Lower leg skin (tissue), 4 donors: ENCODE data around the gene TRIM10. TPM values are rescaled to one million over a fixed set of nuclear protein-coding genes. Genes with fewer than 3 reads are reported as not detected.
"Not testable (repeated sequence)": the region's sequence is repeated elsewhere in the genome, so short reads cannot be mapped to it uniquely, and the experiment has no call there.

Experiments
- DNase-seq, 2 donors: peaks; one replicate each; pipeline ENCODE4 v3.0.0-alpha.2; 2019; ENCODE audit warnings: low spot score in 2 of 2
- H3K4me3 ChIP-seq: fragments of 200-600 bp; sonication (generic); 2 replicates; pipeline ENCODE4 v1.5.1; 2017; ENCODE audit warnings: mild to moderate bottlenecking, low read depth; ENCODE audit not compliant: poor library complexity, severe bottlenecking
- CTCF ChIP-seq, 3 donors: fragments of 450-650 bp; IDR thresholded peaks; one replicate each; pipeline ENCODE4 v1.5.1; 2016; ENCODE audit warnings: antibody characterized with exemption in 3 of 3, mild to moderate bottlenecking in 3 of 3, moderate library complexity in 2 of 3
- POLR2A ChIP-seq, 2 donors: fragments of 450-650 bp; IDR thresholded peaks; one replicate each; pipeline ENCODE4 v1.6.1; 2016 to 2017; ENCODE audit warnings: antibody characterized with exemption in 2 of 2, mild to moderate bottlenecking in 1 of 2, moderate library complexity in 1 of 2
- WGBS, 2 donors: methylation state at CpG; one replicate each; pipeline ENCODE4 v1.1.5; 2018; 5-methylcytosine and 5-hydroxymethylcytosine counted together
- intact Hi-C: fragments of 100-400 bp; cut with DNase I; formaldehyde crosslinking; loops from one replicate; pipeline ENCODE4 v1.15.0; 2023; ENCODE audit warnings: low total_unique reads
- total RNA-seq, 4 donors: library from RNA; depleted of rRNA; stranded (reverse); fragments of >200 nt; gene quantifications; one replicate each; pipeline ENCODE4 v1.1.0, GENCODE V29; 2016

The TRIM10 gene
- total RNA-seq, 4 donors from 2014 or later: 0.13 to 1.1 (median 0.64) TPM

GRCh38 chr6:30121446-30122366 lies 39.3 kb downstream of the TRIM10 start:
- no peak for DNase-seq
- TF ChIP-seq CTCF (IDR thresholded peaks at IDR 0.05) (no peak), POLR2A (IDR thresholded peaks at IDR 0.05) (no peak)
- WGBS, 2 donors: 76 to 86% methylated on average over 10 of the region's 10 CpGs
- intact Hi-C loops: no loop called here
- H3K4me3 ChIP-seq: no peak overlapping the region

GRCh38 chr6:30118691-30119090 lies 42.3 kb downstream of the TRIM10 start:
- WGBS, 2 donors: 85 to 91% methylated on average over 5 of the region's 5 CpGs

GRCh38 chr6:30116724-30117123 lies 44.3 kb downstream of the TRIM10 start:
- DNase-seq: no peak
- WGBS, 2 donors: 74 to 76% methylated on average over 6 of the region's 6 CpGs
- no peak overlapping the region for H3K4me3 ChIP-seq
- TF ChIP-seq POLR2A (IDR thresholded peaks at IDR 0.05) (no peak), CTCF (IDR thresholded peaks at IDR 0.05) (no peak)
- intact Hi-C loops: no loop called here

More at GRCh38 chr6:30118691-30119090, 42.3 kb downstream of the TRIM10 start:
- intact Hi-C loops, DNase-seq, H3K4me3 ChIP-seq: not testable (repeated sequence)

- intact Hi-C loops: no loop called here
- DNase-seq: no peak
- WGBS, 2 donors: 65 to 74% methylated on average over 1 of the region's 1 CpG
- TF ChIP-seq POLR2A (IDR thresholded peaks at IDR 0.05): no peak
- TF ChIP-seq CTCF (IDR thresholded peaks at IDR 0.05): no peak
- no peak overlapping the region for H3K4me3 ChIP-seq
These were observed 47.2 kb downstream of the TRIM10 start for GRCh38 chr6:30113841-30114240.

- intact Hi-C loops: no loop called here
- TF ChIP-seq POLR2A (IDR thresholded peaks at IDR 0.05) (no peak), CTCF (IDR thresholded peaks at IDR 0.05) (no peak)
- H3K4me3 ChIP-seq: no peak within 1 kb of the TSS
- DNase-seq: no peak
- WGBS, 2 donors: 74 to 83% methylated on average over 3 of the region's 3 CpGs
These were observed 47.8 kb downstream of the TRIM10 start, which contains the start of gene TRIM31 for GRCh38 chr6:30113003-30113759. Gene TRIM31 (minus strand): TSS chr6:30113090. CDS start chr6:30112805, 285 bp downstream.

GRCh38 chr6:30112402-30112994 lies 48.5 kb downstream of the TRIM10 start:
- DNase-seq: no peak
- WGBS, 2 donors: 75 to 83% methylated on average over 10 of the region's 10 CpGs
- TF ChIP-seq POLR2A (IDR thresholded peaks at IDR 0.05) (no peak), CTCF (IDR thresholded peaks at IDR 0.05) (no peak)

More at GRCh38 chr6:30112402-30112994, 48.5 kb downstream of the TRIM10 start:
- intact Hi-C loops: no loop called here
- H3K4me3 ChIP-seq: no peak overlapping the region
